NCI-H1436 treated with DMSO at 0.1 percent for 48 hours (cell line): Measurements from ENCODE around the gene COL15A1.

Source experiments
- DNase-seq: peaks from one replicate; lab custom pipeline; 2025; lab: John Stamatoyannopoulos, UW

COL15A1 gene

GRCh38 chr9:98949565-98949964 lies 5.9 kb downstream of the COL15A1 start:
- no peak for DNase-seq

GRCh38 chr9:98950262-98950661 lies 6.6 kb downstream of the COL15A1 start:
- no peak for DNase-seq

- no peak for DNase-seq
Measured at GRCh38 chr9:98951967-98952366, 8.3 kb downstream of the COL15A1 start.

DNA sequence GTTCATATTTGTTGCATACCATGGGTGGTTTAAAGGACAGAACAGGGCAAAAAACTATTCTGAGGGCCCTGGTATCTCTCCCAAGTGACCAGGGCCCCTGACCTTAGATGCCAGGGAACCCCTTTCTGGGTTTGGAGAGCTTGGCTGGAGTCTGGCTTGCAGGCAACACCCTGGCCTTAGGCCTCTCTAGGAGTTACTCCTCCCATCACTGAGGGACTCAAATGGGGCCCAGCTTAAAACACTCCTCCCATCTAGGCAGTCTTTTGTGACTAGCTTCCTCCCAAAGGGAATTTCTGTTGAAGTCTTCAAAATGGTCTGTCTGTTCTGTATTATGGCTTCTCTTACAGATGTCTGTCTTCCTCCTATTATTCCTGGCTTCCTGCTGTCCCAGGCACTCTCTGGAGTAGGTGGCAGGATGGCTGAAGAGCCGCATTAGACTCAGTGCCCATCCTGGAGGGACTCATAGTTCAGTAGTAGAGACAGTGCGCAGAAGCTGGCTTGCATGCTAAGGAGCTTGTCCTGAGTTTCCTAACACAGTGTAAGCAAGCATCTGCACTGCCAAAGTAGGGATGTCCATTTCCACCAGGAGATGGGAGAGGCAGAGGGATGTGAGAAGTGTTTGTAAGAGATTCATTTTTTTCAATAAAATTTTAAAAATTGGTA lies 10.0 kb downstream of the COL15A1 start:
- no peak for DNase-seq

- no peak for DNase-seq
Measured at GRCh38 chr9:98954244-98954610, 10.5 kb downstream of the COL15A1 start.

DNA sequence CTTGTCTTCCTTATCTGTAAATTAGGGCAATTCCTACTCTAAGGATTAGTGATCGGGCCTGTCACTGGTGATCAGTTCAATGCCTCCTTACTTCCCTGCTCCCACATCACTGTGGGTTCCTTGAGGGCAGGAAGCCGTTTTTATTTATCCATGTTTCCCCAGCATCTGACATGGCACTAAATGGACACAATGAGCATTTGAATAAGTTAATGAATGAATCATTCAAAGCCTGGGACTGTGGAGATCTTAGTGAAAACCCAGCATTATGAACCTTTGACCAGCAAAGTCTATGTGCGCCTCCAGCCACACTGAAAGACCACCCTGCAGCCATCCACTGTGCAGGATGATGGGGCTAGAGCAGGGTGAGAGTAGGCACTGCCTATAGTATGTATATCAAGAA lies 11.6 kb downstream of the COL15A1 start:
- no peak for DNase-seq

GRCh38 chr9:98957826-98958225 lies 14.1 kb downstream of the COL15A1 start:
- DNase-seq, result no peak

- DNase-seq, result no peak
Measured at GRCh38 chr9:98958271-98958984, 14.7 kb downstream of the COL15A1 start.

GRCh38 chr9:98960409-98960808 lies 16.7 kb downstream of the COL15A1 start:
- DNase-seq, result no peak

DNA sequence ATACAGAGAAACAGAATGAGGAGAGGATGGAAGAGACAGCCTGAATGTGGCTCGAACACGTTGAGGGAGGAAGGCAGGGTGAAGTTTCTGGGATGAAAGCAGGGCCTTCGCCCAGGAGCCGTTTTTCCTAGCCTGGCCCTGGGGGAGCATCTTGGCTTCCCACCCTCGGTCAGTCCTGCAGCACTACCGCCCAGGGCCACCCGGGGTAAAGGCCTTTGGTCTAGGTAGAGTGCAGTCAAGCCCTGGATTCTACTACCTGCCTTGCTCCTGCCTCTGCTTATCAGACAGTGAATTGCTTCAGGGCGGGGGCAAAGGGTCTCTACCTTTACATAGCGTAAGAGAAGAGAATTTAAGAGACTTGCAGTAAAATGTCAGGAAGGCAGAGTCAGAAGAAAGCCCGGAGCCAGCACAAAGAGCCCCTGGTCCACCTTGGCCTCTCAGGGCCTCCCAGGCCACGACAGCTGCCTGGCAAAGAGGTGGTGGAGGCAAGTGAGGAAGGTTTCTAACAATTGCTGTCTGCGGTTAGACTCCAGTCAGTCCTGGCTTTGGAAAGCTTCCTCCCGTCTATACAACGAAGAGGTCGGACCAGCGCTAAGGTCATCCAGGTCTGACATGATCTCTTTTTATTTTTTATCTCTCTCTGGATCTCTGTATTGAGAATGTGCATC lies 17.9 kb downstream of the COL15A1 start:
- DNase-seq, result no peak

DNA sequence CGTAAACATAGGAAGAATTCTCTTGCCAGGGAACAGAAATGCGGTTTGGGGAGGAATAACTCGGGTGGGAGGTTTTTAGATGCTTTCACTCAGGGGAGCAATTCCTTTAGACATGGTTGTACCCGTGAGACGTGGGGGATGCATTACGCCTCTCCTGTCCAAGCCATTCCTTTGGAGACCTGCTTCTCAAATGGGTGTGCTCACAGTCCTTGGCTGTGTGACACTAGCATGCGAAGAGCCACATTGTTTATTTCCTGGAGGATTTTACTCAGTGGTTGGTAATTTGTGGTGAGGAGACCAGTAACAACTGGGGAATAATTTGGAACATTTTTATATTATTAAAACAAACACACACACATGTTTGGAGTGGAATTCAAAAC lies 18.5 kb downstream of the COL15A1 start:
- DNase-seq, result no peak

- no peak for DNase-seq
Measured at GRCh38 chr9:98962861-98963260, 19.2 kb downstream of the COL15A1 start.

DNA sequence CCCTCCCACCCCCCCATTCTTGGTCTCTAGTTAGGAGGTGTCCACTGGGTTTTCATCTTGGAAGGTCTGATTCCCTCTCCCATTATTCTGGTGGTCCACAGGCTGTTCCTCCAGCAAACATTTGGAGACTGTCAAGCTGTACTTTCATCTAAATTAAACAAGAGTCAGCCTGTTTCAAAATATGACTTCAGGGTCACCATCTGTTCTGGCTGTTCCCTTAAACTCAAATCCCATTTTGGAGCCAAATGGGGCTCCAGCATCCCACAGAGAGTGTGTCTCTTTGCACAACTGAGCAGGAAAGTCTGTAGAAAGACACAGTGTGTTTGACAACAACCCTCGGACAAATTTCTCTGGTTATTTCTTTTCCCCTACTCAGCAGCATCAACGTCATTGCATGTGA lies 20.5 kb downstream of the COL15A1 start:
- no peak for DNase-seq

DNA sequence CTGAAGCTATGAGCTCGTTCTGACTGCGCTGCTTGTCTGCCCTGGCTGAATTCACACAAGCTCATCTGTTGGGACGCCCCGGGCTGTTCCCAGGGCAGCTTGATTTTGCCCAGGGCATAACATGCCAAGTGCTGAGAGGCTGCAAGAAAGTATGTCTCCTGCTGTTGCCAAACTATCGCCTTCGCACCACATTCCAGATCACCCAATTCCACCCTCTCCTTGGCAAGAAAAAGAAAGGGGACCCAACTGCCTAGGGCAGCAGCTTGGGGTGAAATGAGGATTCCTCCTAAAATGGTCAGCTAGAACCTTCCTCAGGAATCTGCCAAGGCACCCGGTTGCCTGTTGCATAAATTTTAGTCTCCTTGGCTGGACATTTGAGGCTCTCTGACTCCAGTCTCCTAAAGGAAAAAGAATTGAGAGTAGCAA lies 21.2 kb downstream of the COL15A1 start:
- DNase-seq, result no peak

DNA sequence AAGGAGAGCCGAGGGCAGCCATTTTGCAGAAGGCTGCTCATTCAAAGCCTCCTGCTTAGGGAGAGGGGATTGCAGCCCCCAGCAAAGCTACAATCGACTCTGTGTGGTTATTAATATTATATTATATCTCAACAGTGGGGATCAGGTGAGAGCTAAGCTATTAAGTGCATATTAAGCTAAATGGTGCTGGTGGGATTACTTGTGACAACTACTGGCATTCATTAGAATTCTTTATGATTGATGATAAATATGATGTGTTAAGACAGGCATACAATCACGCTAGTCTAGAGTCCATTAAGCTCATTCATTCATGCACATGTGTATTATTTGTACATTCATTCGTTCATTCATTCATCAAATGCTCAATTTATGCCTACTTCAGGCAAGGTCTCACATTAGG lies 23.0 kb downstream of the COL15A1 start:
- DNase-seq, result no peak

GRCh38 chr9:98967257-98967656 lies 23.6 kb downstream of the COL15A1 start:
- DNase-seq, result no peak

- DNase-seq, result no peak
Measured at GRCh38 chr9:98967680-98968079, 24.0 kb downstream of the COL15A1 start.

GRCh38 chr9:98968601-98969337 lies 25.1 kb downstream of the COL15A1 start:
- no peak for DNase-seq

- no peak for DNase-seq
Measured at GRCh38 chr9:98970532-98971041, 26.9 kb downstream of the COL15A1 start.

- no peak for DNase-seq
Measured at GRCh38 chr9:98971168-98971914, 27.6 kb downstream of the COL15A1 start.

DNA sequence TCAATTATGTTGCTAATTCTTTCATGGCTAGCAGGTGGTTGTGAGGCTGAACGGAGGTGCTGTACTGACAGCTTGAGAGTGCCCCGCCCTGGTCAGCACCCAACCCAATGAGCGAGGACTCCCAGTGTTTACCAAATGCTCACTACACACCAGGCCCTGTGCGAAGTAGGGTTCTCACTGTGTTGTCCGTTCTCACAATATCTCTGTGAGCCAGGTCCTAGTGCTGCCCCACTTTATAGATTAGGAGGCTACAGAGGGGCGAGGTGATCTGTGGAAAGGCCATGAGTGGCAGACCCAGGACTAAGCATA lies 28.2 kb downstream of the COL15A1 start:
- no peak for DNase-seq

- DNase-seq, result no peak
Measured at GRCh38 chr9:98972716-98973115, 29.0 kb downstream of the COL15A1 start.
